ENCODE data around the gene OR2V2.

Gene OR2V2

DNA sequence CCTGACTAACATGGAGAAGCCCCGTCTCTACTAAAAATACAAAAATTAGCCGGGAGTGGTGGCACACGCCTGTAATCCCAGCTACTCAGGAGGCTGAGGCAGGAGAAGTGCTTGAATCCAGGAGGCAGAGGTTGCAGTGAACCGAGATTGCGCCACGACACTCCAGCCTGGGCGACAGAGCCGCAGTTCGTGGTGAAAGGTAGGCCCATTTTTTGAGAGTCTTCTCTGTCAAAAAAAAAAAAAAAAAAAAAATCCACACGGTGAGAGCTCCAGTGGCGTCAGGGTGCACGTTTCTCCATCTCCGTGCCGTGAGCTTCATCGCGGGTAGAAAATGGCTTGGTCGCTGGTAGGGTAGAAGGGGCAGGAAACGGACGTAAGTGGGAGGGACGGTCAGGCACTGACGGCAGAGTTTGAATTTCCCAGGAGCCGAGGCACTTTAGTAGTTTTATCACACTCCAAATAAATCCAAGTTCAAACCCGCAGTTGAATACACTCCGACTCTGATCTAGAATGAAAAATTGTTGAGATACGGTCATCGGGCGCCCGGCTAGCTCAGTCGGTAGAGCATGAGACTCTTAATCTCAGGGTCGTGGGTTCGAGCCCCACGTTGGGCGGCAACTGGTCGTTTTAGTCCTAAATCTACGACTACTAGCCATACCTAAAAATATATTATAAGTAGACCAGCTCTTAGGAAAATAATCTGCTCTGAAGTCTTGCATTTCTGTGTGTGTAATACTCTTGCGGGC is 60.0 kb downstream of the OR2V2 start:
- DNase-seq = peak; percentile 85 to 90 (median 87)

DNA sequence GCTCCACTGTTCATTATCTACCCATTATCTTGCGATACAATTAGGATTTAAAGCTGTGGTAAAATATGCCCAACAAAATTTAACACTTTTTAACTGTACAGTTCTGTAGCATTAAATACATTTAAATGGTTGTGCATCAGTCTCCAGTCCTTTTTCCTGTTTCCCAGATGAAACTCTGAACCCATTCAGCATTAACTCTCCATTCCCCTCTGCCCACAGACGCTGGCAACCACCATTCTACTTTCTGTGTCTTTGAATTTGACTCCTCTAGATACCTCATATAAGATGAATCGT is 60.5 kb downstream of the OR2V2 start:
- no peak for DNase-seq
